NCI-H146 treated with DMSO at 0.1 percent for 48 hours (cell line): Measurements from ENCODE around the gene APOBEC3B.
"Not testable (repeated sequence)": the region's sequence is repeated elsewhere in the genome, so short reads cannot be mapped to it uniquely, and the experiment has no call there.

Experiments
- DNase-seq: peaks from one replicate; lab custom pipeline; 2025; ENCODE audit not compliant: unreplicated experiment; lab: John Stamatoyannopoulos, UW

The APOBEC3B gene

DNA sequence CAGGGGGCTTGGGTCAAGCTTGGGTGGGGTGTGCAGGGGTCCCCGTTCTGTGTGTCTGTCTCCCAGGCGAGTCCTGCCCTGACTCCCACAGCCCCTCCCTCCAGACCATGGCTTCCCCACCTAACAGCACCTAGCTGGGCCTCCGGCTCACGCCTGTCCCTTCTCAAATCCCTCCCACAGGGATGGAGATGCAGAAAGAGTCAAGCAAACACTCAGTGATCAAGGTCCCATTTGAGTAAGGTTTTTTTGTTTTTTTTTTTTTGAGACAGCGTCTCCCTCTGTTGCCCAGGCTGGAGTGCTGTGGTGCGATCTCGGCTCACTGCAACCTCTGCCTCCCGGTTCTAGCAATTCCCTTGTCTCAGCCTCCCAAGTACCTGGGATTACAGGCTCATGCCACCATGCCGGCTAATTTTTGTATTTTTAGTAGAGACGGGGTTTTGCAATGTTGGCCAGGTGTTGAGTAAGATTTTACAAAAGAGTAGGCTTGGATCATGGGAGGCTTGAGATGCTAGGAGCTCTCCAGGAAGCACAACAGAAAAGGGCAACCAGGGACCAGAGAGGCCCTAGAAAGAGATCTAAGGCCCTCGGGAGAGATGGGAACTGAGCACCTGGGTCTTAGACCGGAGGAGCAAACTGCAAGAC is 44.5 kb downstream of the APOBEC3B start:
- no peak for DNase-seq

DNA sequence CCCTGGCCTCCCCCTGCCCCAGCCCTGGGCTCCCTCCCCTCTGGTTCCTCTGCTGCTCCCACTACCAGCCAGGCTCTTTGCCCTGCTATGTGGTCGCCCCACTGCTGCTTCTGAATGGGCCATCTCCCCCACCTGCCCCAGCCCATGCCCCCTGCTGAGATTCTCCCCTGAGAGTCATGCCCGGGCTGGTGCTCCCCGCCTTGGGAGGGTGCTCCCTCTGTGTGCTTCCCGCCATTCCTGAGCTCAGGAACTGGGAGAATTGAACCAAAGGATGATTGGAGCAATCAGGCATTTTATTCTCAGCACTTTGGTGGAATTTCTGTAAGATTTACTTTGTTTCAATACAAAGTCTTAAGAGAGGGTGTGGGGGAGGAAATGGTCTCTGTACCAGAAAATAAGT is 45.6 kb downstream of the APOBEC3B start:
- DNase-seq = no peak

DNA sequence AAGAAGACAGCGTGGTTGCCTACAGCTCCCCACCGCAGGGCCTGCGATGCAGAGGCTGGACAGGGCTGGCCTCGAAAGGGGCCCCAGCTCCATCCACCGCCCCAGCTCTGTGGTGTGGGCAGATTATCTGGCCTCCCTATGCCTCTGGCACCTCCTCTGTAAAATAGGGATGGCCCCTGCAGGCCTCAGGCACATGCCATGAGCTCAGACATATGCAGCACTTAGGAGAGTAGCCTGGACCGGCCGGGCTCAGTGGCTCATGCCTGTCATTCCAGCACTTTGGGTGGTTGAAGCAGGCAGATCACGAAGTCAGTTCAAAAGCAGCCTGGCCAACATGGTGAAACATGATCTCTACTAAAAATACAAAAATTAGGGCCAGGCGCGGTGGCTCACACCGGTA is 46.1 kb downstream of the APOBEC3B start:
- DNase-seq = no peak

DNA sequence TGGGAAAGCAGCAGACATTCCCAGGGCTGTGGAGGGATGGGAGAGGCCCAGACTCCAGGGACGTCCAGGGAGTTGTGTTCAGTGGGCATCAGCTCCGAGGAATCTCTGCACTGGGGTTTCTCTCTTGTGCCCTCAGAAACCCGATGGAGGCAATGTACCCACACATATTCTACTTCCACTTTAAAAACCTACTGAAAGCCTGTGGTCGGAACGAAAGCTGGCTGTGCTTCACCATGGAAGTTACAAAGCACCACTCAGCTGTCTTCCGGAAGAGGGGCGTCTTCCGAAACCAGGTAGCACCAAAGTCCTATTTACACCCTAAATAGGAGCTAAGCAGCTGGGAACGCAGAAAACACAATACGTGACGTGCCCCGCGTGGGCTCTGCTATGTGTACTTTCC is 47.1 kb downstream of the APOBEC3B start:
- DNase-seq = no peak

DNA sequence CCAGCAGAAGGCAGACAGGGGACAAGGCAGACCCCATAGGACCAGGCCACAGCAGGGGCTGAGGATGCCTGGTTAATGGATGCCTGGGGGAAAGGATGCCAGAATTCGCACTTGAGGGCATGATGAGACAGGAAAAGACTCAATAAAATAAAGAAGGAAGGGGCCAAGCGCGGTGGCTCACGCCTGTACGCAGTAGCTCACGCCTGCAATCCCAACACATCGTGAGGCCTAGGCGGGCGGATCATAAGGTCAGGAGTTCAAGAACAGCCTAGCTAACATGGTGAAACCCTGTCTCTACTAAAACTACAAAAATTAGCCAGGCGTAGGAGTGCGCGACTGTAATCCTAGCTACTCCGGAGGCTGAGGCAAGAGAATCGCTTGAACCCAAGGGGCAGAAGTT is 48.6 kb downstream of the APOBEC3B start:
- DNase-seq = no peak

DNA sequence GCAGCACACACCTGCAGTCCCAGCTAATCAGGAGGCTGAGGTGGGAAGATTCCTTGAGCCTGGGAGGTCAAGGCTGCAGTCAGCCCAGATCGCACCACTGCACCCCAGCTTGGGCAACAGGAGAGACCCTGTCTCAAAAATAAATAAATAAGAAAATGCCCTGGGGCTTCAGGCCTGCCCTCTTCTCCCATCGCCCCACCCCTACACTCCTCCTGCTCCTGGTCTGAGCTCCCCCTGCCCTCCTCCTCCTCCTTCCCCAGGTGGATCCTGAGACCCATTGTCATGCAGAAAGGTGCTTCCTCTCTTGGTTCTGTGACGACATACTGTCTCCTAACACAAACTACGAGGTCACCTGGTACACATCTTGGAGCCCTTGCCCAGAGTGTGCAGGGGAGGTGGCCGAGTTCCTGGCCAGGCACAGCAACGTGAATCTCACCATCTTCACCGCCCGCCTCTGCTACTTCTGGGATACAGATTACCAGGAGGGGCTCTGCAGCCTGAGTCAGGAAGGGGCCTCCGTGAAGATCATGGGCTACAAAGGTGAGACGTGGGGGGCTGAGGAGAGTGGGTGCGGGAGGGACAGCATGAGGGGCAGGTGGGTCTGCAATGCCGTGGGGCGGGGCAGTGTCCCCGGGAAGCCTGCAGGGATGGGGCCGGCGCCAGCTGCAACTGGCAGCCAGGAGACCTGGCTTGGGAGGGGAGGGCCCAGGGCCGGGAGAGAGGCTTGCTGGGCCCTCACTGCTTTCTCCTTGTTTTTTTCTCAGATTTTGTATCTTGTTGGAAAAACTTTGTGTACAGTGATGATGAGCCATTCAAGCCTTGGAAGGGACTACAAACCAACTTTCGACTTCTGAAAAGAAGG is 49.5 kb downstream of the APOBEC3B start:
- not testable (repeated sequence) for DNase-seq

DNA sequence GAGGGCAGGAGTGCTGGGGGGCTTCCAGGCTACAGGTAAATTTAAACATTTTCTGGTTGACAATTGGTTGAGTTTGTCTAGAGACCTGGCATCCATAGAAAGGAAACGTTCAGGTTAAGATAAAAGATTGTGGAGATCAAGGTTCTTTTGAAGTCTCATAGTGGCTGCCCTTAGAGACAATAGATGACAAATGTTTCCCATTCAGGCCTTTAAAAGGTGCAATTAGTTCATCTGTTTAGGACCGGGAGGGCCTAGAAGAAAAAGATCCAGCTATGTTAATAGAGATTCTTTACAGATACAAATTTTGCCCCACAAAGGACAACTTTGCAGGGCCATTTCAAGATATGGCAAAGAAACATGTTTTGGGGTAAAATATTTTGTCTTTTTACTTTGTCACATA is 54.9 kb downstream of the APOBEC3B start:
- DNase-seq = not testable (repeated sequence)

DNA sequence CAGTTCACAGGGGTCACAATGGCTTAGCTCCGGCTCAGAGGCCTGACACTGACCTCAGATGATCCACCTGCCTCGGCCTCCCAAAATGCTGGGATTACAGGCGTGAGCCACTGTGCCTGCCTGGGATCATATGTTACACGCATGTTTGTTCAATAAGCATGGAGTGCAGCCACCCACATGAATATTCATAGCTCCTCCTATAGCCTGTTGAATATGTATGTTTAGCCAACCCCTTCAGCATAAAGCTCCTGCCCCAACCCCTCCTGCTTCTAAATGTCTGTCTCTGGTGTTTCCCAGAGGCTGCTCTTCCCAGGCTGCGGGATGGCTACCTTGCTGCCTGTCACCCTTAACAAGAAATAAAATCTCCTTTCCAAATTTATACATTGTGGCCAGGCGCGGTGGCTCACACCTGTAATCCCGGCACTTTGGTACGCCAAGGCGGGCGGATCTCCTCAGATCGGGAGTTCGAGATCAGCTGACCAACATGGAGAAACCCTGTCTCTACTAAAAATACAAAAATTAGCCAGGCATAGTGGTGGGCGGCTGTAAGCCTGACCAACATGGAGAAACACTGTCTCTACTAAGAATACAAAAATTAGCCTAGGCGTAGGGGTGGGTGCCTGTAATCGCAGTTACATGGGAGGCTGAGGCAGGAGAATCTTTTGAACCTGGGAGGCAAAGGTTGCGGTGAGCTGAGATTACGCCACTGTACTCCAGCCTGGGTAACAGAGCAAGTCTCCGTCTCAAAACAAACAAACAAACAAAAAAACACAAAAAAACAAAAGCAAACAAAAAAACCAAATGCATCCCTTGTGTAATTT is 57.4 kb downstream of the APOBEC3B start:
- no peak for DNase-seq

DNA sequence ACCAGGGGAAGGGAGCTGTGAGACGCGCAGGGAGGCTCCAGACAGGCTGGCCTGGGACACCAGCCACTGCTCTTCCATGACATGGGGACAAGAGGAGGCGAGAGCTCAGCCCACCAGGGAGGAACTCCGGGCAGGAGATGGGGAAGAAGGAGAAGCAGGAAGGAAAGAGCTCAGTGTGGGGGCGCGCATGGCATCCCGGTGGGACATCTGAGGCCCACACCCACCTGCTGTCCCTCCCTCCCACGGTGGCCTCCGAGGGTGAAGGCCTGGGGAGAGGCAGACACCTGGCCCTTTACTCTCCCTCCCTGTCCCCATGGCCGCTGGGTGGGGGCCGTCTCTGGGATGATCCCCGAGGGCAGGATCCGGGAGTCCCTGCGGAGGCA is 58.0 kb downstream of the APOBEC3B start:
- DNase-seq = not testable (repeated sequence)

DNA sequence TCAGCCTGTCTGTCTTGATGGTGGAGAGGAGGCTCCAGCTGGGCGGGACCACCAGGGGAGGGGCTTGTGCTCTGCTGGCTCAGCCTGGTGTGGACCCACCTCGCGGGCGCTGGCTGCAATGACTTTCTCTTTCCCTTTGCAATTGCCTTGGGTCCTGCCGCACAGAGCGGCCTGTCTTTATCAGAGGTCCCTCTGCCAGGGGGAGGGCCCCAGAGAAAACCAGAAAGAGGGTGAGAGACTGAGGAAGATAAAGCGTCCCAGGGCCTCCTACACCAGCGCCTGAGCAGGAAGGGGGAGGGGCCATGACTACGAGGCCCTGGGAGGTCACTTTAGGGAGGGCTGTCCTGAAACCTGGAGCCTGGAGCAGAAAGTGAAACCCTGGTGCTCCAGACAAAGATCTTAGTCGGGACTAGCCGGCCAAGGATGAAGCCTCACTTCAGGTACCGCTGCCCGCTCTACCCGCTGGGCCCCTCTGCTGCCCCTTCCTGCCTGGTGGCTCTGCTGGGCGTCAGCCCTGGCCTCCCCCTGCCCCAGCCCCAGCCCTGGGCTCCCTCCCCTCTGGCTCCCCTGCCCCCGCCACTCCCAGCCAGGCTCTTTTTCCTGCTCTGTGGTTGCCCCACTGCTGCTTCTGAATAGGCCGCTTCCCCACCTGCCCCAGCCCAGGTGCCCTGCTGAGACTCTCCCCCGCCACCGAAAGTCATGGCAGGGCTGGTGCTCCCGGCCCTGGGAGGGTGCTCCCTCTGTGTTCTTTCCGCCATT is 58.6 kb downstream of the APOBEC3B start, which contains the start of gene APOBEC3F:
APOBEC3F (plus strand) TSS at position 327 of the 759 bp plus-strand sequence; CDS start at position 424, 97 bp downstream.
- peak; percentile 11 for DNase-seq

DNA sequence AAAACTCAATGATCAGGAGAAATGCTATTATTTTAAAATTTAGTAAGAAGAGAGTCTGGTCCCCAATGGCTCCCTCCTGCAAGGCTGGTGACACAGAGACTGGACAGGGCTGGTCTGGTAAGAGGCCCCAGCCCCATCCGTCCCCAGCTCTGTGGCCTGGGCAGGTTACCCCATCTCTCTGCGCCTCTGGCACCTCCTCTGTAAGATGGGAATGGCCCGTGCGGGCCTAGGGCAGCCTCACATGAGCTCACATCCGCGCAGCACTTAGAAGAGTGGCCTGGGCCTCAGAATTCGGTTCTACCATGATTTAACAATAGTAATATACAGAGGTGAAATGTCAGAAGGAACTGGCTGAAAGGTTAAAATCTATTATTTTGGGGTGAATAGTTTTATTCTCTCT is 59.8 kb downstream of the APOBEC3B start:
- no peak for DNase-seq
